GM21367 (cell line): ENCODE data around the gene OBSCN.
A peak's percentile ranks its signal among the peaks of the same experiment; 100 is the strongest.
"Not testable (repeated sequence)": the region's sequence is repeated elsewhere in the genome, so short reads cannot be mapped to it uniquely, and the experiment has no call there.

Experiments
- ATAC-seq: cut with Tn5 transposase; IDR thresholded peaks from one replicate; pipeline ENCODE4 v1.9.1; 2021; ENCODE audit not compliant: unreplicated experiment

Gene OBSCN

GRCh38 chr1:228212415-228212965, 4.6 kb downstream of the OBSCN start:
- no peak for ATAC-seq

- ATAC-seq, result peak; percentile 96
Measured at GRCh38 chr1:228212966-228213844, 5.4 kb downstream of the OBSCN start.

GRCh38 chr1:228213917-228214808, 6.3 kb downstream of the OBSCN start:
- ATAC-seq, result no peak

GRCh38 chr1:228214921-228215662, 7.2 kb downstream of the OBSCN start:
- no peak for ATAC-seq

- no peak for ATAC-seq
Measured at GRCh38 chr1:228215663-228216116, 7.8 kb downstream of the OBSCN start.

- no peak for ATAC-seq
Measured at GRCh38 chr1:228216371-228217320, 8.8 kb downstream of the OBSCN start.

- no peak for ATAC-seq
Measured at GRCh38 chr1:228217551-228218344, 9.9 kb downstream of the OBSCN start.

GRCh38 chr1:228218513-228219244, 10.8 kb downstream of the OBSCN start:
- ATAC-seq, result no peak

GRCh38 chr1:228219245-228219961, 11.6 kb downstream of the OBSCN start:
- ATAC-seq, result no peak

GRCh38 chr1:228219962-228220780, 12.3 kb downstream of the OBSCN start:
- ATAC-seq, result no peak

- ATAC-seq, result not testable (repeated sequence)
Measured at GRCh38 chr1:228221097-228221496, 13.3 kb downstream of the OBSCN start.

GRCh38 chr1:228222548-228222947, 14.7 kb downstream of the OBSCN start:
- ATAC-seq, result no peak

GRCh38 chr1:228224198-228225164, 16.6 kb downstream of the OBSCN start:
- no peak for ATAC-seq

GRCh38 chr1:228225165-228225710, 17.4 kb downstream of the OBSCN start:
- no peak for ATAC-seq

- ATAC-seq, result no peak
Measured at GRCh38 chr1:228225740-228226139, 17.9 kb downstream of the OBSCN start.
